Prostate gland (tissue), 2 donors: ENCODE data around the gene PLAAT5. TPM values are rescaled to one million over a fixed set of nuclear protein-coding genes. Genes with fewer than 3 reads are reported as not detected.

Source experiments
- DNase-seq: peaks from one replicate; pipeline ENCODE4 v3.0.0-alpha.2; 2019; ENCODE audit warnings: low spot score
- H3K27ac ChIP-seq, 2 donors: fragments of 200-600 bp; sonication (generic); 2 replicates each; pipeline ENCODE4 v1.5.1; 2017 to 2019
- H3K27me3 ChIP-seq: fragments of 200-600 bp; sonication (generic); replicated peaks from 2 replicates; pipeline ENCODE4 v1.5.1; 2019; ENCODE audit not compliant: insufficient read depth
- H3K36me3 ChIP-seq, 2 donors: fragments of 200-600 bp; sonication (generic); 1 replicate in 1 of 2; 2 replicates in 1 of 2; pipeline versions ENCODE4 v1.5.1 to v1.8.1; 2017 to 2019
- H3K4me1 ChIP-seq: fragments of 200-600 bp; sonication (generic); replicated peaks from 2 replicates; pipeline ENCODE4 v1.5.1; 2019
- H3K4me3 ChIP-seq, 2 donors: fragments of 200-600 bp; sonication (generic); 2 replicates each; pipeline ENCODE4 v1.5.1; 2017 to 2019
- H3K9me3 ChIP-seq: fragments of 200-600 bp; sonication (generic); 2 replicates; pipeline ENCODE4 v1.5.1; 2017
- CTCF ChIP-seq, 4 experiments: fragments of 200-600 bp in 2 of 4; fragments of 450-650 bp in 2 of 4; sonication (generic) in 2 of 4; IDR thresholded peaks; 1 replicate in 3 of 4; 2 replicates in 1 of 4; pipeline ENCODE4 v1.5.1; 2016 to 2019; ENCODE audit warnings: antibody characterized with exemption in 4 of 4, mild to moderate bottlenecking in 2 of 4, moderate library complexity in 2 of 4
- POLR2A ChIP-seq: fragments of 450-650 bp; IDR thresholded peaks from one replicate; pipeline ENCODE4 v1.6.1; 2016; ENCODE audit warnings: antibody characterized with exemption, mild to moderate bottlenecking
- POLR2AphosphoS5 ChIP-seq: sonication (generic); formaldehyde crosslinking; IDR thresholded peaks from one replicate; pipeline ENCODE4 v1.6.1; 2017; ENCODE audit warnings: antibody characterized with exemption
- WGBS: methylation state at CpG from one replicate; pipeline ENCODE4 v1.1.5; 2018; 5-methylcytosine and 5-hydroxymethylcytosine counted together
- intact Hi-C: fragments of 100-400 bp; cut with DNase I; formaldehyde crosslinking; loops from one replicate; pipeline ENCODE4 v1.14.2; 2022
- total RNA-seq, 2 donors: library from RNA; depleted of rRNA; stranded (reverse); fragments of >200 nt; gene quantifications; one replicate each; pipeline ENCODE4 v1.1.0, GENCODE V29; 2016

The PLAAT5 gene
- total RNA-seq, 2 donors from 2014 or later, result 25.7 TPM; not detected in 1

DNA sequence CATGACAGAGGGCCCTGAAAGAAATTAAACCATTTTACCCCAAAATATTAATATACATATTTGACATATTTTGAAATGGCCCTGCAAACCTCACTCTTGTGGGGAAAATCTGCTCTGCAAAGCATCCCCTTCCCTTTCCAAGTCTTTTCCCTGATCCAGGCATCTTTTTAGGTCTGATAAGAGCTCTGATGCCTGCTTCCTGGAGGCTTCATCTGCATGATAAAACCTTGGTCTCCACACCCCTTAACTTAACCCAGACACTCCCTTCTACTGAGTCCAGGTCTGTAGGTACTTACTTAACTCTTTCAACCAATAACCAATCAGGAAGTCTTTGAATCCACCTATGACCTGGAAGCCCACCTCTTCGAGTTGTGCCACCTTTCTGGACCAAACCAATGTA lies 13.1 kb upstream of the PLAAT5 start:
- Histone ChIP-seq H3K9me3 (no peaks in the 10 kb centered on the region), H3K4me3 (no peak overlapping the region), H3K36me3 (no peaks in the 10 kb centered on the region), H3K27ac (no peak overlapping the region), H3K4me1 (no peaks in the 10 kb centered on the region), H3K27me3 (no peaks in the 10 kb centered on the region)
- DNase-seq, result no peak
- intact Hi-C loops, result no loop called here
- no peak for TF ChIP-seq CTCF (IDR thresholded peaks at IDR 0.05)
- no peak for TF ChIP-seq POLR2A
- TF ChIP-seq POLR2AphosphoS5, result no peak
- WGBS, result 90% methylated on average over 1 of the region's 1 CpG

- Histone ChIP-seq H3K9me3 (no peaks in the 10 kb centered on the region), H3K27me3 (no peaks in the 10 kb centered on the region), H3K36me3 (no peaks in the 10 kb centered on the region), H3K27ac (no peak overlapping the region), H3K4me1 (no peaks in the 10 kb centered on the region), H3K4me3 (no peak overlapping the region)
- intact Hi-C loops, result no loop called here
- no peak for DNase-seq
- TF ChIP-seq POLR2AphosphoS5, result no peak
- no peak for TF ChIP-seq POLR2A
- TF ChIP-seq CTCF (IDR thresholded peaks at IDR 0.05), result no peak
- WGBS, result 74% methylated on average over 6 of the region's 6 CpGs
These were observed 12.5 kb upstream of the PLAAT5 start for GRCh38 chr11:63503492-63503891.

- WGBS, result 50% methylated on average over 2 of the region's 2 CpGs
- TF ChIP-seq POLR2AphosphoS5, result no peak
- TF ChIP-seq CTCF (IDR thresholded peaks at IDR 0.05), result no peak
- TF ChIP-seq POLR2A, result no peak
- H3K9me3 ChIP-seq, result no peaks in the 10 kb centered on the region
- H3K4me1 ChIP-seq, result no peaks in the 10 kb centered on the region
- no peak for DNase-seq
- intact Hi-C loops, result no loop called here
- no peak overlapping the region for H3K27ac ChIP-seq
- H3K36me3 ChIP-seq, result no peaks in the 10 kb centered on the region
- H3K27me3 ChIP-seq, result no peaks in the 10 kb centered on the region
- H3K4me3 ChIP-seq, result no peak overlapping the region
These were observed 11.4 kb upstream of the PLAAT5 start for GRCh38 chr11:63502252-63502820.

GRCh38 chr11:63501236-63501635 lies 10.3 kb upstream of the PLAAT5 start:
- 63% methylated on average over 1 of the region's 1 CpG for WGBS
- Histone ChIP-seq H3K36me3 (no peaks in the 10 kb centered on the region), H3K9me3 (no peaks in the 10 kb centered on the region), H3K4me1 (no peaks in the 10 kb centered on the region), H3K4me3 (no peak overlapping the region), H3K27ac (no peak overlapping the region), H3K27me3 (no peaks in the 10 kb centered on the region)
- intact Hi-C loops, result no loop called here
- TF ChIP-seq POLR2AphosphoS5, result no peak
- no peak for TF ChIP-seq CTCF (IDR thresholded peaks at IDR 0.05)
- no peak for TF ChIP-seq POLR2A
- no peak for DNase-seq

- Histone ChIP-seq H3K4me1 (no peaks in the 10 kb centered on the region), H3K27ac (no peak overlapping the region), H3K4me3 (no peak overlapping the region), H3K36me3 (no peaks in the 10 kb centered on the region), H3K27me3 (no peaks in the 10 kb centered on the region), H3K9me3 (no peaks in the 10 kb centered on the region)
- TF ChIP-seq POLR2AphosphoS5 (no peak), CTCF (IDR thresholded peaks at IDR 0.05) (no peak), POLR2A (no peak)
- intact Hi-C loops, result no loop called here
- 81% methylated on average over 4 of the region's 4 CpGs for WGBS
- DNase-seq, result no peak
These were observed 8.9 kb upstream of the PLAAT5 start for GRCh38 chr11:63499874-63500273.
